ENCODE results near the gene MYO1B.

Gene MYO1B

DNA sequence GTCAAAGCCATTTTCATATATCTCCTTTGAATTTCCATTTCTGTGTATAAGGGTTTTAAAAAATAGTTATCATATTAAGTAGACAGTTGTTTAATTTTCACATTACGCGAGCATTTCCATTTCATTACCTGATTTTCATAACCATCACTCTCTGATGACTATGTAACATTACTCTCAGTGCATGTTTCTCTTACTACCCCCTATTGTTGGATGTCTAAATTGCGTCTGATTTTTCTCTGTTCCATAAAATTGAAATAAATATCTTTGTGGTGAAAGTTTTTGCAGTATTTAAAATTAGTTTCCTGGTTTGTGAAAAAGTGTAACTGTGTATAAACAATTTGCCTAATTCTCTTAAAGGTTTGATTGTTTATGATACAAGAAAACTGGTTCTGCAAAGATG is 123.8 kb downstream of the MYO1B start:
- no peak for DNase-seq

DNA sequence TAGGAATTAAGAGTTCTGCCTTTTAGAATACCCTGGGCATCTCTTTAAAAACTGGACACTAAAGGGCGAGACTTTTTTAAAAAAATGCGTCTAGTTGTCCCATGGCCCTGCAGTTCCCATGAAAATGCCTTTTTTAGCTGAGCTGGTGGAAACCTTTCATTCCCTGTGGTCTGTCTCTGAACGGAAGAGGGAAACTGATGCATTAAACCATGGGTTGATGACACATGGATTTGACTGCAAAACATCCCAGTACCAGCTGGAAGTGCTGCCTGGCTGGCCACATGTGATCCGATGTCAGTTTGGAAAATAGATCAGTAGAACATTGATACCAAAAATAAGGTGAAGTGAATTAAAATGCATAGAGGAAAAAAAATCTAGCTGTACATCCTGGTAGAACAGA is 129.2 kb downstream of the MYO1B start:
- DNase-seq = no peak

DNA sequence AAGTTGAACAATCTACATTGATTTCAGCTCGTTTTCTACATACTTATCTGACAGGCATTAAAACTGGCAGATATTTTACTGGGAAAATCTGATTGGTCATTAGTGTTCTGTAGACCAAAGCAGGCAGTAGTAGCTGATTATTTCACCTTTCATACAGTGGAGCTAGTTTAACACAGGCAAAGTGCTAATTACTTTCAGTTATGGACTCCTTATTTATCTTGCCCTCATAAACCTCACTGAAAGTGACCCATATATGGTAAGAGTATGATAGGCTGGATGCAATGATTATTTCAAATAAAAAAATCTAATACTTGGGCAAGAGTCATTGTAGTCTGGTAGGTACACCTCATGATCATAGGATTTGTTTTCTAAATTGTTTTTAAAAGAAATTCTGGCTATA is 129.7 kb downstream of the MYO1B start:
- no peak for DNase-seq

DNA sequence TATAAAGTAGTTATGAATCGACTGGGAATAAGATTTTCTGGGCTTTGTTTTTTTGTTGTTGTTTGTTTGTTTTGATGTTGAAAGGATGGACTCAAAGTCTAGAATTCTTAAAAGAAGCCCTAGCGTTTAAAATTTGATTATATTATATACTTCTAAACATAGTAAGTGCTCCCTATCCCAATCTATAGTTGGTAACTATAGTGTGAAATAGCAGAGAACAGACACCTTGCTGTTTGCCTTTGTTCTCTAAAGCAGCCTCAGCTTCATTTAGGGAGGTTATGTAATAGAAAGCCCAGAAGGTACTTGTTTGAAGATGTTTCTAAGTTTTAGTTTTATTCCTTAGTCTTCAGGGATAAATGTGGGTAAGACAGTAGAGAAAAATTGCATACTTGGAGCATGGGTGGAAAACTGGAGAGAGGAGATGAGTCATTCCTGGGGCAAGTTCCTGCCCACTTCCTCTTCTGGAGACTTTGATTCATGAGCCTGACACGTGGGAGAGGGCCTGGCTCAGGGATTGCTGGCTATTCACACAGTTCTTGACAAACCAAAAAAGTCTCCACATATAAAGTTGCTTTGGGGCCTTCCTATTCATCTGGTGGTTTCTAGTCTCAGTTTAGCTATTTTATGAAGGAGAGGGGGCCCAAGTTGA is 131.9 kb downstream of the MYO1B start:
- peak; percentile 61 for DNase-seq

DNA sequence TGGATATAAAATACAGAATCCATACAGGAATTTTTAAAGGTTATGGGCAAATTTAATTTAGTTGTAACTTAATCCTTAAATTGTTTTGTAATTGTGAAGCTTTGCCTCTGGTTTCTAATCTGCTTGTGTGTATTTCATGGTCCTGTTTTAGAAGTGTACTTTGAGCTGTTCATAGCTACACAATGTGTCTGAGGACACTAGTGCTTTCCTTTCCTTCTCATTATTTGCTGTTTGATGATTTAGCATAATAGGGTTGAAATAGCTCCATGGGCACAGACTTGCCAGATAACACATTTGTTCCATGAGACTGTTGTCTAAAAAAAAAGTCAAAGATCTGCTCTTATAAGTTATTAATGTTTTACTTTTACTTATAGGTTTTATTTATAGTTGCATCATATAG is 134.2 kb downstream of the MYO1B start:
- no peak for DNase-seq

DNA sequence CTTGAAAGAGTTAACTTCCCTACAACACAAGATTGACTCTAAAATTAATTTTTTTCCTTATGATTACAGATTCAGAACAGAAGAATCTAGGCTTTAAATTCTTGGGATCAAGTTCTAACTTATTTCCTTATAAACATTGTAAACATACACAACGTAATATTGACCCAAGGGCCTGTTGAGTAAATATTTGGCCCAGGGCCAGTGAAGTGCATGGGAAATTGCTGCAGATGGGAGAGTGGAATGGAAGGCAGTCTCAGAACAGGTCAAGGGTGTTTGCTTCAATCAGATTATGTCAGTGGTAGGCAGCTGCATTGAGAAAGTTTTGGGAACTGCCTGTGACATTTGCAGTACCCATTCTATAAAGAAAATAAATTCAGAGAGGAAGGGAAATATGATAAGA is 137.6 kb downstream of the MYO1B start:
- DNase-seq = no peak

DNA sequence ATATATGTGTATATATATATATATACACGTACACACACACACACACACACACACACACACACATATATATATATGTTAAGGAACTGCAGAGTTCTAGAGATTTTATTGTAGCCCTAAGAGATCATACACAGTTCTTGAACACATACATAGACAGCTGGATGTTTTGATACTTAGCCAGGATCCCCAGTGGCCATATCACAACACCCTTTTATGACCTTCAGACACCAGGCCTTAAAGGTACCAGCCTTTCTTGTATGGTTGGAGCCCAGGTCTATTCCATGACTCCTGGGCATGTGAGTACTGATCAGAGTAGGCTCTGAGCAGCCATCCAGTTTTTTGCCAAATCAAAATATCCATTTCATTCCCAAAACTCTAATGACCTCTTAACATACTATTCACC is 138.3 kb downstream of the MYO1B start:
- DNase-seq = no peak

DNA sequence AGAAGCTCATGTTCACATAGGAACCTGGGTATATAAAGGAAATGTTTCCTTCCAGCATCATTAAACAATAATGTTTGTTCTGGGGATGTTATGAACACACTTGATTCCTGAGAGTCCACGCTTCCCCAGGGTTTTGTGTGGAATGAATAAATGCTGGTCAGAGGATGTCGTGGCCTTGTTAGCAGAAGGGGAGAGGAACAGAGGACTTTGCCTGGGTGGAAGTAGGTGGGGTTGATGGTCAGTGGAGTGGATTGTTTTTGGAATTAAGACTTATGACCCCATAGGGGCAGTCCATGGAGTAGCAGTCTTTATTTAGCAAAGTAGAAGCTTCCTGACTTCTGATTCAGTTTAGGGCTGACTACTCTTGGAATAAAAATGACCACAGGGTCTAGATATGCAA is 139.6 kb downstream of the MYO1B start:
- no peak for DNase-seq

DNA sequence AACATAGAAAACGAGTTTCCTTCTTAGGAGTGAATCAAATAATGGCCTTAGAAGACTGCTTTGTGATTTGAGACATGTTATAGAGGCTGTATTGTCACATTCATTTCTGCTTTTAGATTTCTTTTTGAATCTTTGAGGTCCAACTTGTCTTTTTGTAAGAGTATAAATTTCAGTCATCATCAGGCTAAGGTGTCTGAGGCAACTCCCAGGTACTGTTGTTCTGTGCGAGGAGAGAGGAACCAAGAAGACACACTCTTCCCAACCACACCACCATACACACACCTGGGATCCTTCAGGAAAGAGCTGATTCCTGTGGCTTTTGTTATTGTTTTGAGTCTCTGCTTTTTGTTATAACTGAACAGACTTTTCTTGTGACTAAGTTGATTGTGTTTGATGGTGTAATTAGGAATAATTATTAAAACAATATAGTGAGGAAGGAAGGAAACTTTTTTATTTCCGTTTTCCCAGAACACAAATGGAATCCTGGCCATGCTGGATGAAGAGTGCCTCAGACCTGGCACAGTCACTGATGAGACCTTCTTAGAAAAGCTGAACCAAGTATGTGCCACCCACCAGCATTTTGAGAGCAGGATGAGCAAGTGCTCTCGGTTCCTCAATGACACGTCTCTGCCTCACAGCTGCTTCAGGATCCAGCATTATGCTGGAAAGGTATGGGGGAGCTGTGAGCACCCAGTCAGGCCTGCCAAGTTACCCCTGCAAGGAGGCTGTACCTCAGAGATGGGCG is 140.4 kb downstream of the MYO1B start:
- no peak for DNase-seq

DNA sequence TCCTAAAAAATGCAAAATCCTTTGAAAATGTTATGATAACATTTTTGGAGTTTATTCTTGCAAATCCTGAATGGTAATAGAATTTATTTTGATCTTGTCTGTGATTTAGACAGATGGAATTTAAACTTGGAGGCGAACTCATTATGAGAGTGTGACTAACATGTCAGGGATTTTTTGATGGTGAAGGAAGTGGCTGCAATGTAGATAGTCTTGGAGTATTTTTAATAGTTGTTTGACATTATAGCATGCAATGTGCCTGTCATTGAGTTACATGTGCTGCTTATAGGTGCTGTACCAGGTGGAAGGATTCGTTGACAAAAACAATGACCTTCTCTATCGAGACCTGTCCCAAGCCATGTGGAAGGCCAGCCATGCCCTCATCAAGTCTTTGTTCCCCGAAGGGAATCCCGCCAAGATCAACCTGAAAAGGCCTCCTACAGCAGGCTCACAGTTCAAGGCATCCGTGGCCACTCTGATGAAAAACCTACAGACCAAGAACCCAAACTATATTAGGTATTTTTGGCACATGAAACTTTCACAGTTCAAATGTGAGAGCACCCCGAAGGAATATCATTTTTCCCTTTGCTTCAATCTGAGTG is 141.8 kb downstream of the MYO1B start:
- DNase-seq = no peak

DNA sequence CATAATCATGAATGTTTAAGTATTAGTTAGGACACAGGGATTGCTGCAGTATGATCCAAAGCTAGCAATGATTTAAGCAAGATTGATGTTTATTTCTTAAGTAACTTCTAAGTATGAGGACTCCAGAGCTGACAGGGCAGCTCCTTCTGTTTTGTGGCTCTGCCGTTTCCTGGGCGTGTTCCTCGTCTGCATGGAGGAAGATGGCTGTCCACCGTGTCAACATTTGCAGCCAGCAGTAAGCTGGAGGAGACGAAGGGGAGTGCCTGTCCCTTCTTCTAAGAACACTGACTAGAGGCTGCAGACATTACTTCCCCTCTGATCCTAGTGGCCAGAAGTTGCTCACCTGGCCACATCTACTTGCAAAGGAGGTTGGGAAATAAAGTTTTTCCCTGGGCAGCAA is 144.1 kb downstream of the MYO1B start:
- no peak for DNase-seq

DNA sequence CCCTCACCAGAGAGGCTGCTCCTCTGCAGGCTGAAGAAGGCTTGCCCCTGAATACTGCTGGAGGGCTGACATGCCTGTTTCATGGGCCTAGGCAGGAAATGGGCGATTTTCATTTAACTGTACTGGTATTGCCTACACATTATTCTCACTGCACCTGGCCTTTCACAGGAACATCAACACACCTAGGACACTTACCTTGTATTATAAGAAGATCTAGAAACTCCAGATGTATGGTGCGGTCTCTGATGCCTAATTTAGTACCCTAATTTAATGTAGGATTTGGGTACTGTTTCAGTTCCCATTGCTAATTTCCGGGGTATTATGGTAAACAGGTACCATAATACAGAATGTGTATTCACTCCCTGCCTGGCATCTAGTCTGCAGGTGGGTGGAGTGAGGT is 146.0 kb downstream of the MYO1B start:
- no peak for DNase-seq

DNA sequence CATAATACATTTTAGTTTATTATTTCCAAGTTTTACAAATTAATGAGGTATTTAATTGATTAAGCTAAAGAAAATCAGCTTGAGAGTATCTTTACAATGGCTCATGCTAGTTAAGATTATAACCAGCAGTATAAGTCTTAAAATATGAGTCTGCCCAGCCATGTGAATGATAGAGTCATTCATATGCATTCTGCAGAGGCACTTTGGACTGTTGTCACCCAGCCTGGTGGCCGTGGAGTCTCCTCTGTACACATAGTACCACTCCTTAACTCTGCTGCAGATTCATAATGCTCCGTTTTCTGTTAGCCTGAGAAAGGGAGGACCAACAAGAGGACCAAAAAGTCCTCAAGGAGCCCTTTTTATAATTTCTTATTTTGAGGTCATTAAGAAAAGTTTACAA is 148.8 kb downstream of the MYO1B start:
- DNase-seq = no peak

DNA sequence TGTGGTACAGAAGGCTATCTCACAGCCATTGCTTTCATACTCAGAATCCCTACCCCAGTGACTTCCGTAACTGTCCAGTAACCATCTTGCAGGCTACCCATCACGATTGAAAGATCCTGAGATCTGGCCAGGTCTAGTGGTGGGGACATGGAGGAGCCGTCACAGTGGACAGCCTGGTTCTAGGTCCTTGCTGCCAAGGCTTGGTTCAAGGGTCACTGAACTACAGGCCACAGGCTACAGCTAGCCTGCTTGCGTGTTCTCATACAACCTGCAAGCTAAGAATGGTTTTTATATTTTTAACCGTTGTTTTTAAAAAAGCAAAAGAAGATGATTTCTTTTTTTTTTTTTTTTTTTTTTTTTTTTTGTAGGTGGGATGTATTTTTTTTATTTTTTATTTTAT is 151.6 kb downstream of the MYO1B start:
- no peak for DNase-seq

DNA sequence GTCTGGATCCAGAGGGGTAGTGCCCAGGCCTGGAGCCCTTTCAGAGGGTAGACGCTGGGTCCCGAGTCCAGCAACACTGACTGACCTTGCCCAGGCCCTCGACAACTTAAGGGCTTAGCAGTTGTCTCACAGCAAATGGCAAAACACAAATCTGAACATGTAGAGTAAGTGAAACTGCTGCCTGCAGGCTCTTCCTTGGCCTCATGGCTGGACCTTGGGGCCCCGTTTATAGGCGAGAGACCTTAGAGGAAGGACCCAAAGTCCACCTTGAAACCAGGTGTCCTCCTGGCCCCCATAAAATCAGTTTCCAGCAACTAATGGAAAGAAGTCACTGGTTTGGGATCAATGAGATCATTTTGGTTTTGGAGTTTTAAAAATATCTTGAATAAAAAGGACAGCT is 154.4 kb downstream of the MYO1B start:
- no peak for DNase-seq

DNA sequence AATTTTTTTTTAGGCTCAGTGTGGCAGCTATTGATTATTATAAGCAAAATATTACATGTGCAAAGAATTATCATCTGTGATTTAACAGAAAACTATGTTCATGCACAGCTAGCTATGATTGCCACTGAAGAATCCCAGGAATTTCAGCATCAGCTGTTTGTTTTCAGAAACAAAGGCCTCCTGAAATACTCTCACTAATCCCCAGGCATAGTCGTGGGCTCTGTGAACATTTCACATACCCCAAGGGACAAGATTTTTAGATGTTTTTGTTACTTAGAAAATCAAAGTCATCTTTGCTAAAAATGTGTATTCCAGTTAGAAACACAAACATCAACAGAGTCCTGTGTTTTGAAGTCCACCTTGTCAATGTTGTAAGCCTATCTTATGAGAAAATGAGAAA is 156.1 kb downstream of the MYO1B start:
- no peak for DNase-seq

DNA sequence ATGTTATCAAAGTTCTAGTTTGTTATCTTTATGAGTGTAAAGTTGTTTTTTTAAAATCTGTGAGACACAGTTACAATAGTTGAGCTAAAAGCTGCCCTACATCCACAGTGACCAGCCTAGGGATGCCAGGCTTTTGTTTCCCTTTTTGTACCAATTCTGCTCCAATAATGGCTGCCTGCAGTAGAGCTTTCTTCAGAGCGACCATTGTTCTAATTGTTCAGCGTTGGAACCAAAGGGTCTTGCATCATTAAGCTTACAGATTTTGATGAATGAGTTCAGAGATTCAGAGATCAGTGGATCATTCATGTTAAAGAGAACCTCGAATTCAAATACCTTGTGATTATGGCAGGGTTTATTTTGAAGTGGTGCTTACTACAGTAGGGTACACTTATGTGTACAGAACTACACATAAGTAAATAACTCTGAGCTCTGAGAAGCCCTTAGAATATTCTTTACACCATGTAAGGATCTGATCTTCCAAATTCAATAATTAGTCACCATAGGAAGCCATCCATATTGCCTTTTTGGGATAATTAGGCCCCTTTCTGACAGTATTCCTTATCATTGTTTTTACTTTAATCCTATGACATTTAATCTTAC is 157.9 kb downstream of the MYO1B start:
- no peak for DNase-seq

DNA sequence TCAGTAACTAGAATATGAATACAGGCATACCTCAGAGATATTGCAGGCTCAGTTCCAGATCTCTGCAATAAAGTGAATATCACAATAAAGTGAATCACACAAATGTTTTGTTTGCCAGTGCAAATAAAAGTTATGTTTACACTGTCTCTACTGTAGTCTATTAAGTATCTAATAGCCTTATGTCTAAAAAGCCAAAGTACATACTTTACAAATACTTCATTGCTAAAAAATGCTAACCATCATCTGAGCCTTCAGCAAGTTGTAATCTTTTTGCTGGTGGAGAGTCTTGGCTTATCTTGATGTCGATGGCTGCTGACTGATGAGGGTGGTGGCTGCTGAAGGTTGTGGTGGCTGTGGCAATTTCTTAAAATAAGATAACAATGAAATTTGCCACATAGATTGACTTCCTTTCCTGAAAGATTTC is 159.4 kb downstream of the MYO1B start:
- no peak for DNase-seq

DNA sequence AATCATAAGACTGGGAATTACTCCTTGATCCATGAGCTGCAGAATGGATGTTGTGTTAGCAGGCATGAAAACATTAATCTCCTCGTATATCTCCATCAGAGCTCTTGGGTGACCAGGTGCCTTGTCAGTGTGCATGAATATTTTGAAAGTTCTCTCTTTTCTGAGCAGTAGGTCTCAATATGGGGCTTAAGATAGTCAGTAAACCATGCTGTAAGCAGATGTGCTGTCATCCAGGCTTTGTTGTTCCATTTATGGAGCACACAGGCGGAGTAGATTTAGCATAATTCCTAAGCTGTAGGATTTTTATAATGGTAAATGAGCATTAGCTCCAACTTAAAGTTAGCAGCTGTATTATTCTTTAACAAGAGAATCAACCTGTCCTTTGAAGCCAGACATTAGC is 160.3 kb downstream of the MYO1B start:
- DNase-seq = no peak

DNA sequence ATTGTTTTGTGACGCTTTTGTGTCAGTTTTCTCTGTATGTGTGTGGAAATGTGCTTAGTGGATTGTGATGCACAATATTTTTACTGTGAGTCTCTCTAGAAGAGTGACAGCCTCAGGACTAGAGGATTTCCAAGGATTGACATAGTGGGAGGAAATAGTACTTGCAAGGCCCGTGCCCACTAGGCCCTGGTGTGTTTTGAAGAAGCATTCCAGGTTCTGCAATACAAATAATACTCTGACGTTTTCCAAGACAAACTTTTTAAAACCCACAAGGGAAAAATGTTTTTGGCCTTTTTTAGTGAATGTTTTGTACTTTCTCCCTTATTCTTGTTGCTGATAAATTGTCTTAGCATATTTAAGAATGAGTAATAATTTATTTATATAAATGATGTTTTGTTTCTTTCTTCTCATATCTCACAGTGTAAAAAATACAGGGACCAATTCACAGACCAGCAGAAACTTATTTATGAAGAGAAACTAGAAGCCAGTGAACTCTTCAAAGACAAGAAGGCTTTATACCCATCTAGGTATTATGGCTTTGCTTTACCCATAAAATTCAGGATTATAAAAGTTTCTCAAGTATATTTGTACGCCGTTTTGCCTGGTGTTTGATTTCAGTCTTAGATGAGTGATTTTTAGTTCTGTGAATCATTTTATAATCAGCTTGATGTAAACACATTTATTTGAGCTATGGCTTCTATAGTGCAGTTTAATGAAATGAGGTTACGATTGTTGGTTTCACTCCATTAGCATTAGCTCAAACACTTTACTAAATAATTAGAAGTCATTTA is 165.6 kb downstream of the MYO1B start:
- no peak for DNase-seq

DNA sequence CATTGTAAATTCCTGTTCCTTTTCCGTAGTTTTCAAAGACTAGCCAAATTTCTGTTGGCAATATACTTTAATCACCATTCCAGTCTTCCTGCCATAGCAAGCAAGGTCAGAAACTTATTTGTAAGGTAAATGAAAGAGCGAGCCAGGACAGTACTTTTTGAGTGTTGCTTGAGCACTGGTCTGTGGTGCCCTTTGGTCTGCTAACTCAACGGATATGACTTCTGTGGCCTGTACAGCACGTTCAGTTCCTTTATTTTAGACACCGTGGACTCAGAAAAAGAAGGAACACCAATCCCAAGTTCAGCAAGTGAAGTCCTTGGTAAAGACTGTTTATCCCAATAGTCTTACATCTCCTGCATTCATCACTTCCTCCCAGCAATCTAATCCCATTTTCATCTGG is 166.3 kb downstream of the MYO1B start:
- DNase-seq = no peak

DNA sequence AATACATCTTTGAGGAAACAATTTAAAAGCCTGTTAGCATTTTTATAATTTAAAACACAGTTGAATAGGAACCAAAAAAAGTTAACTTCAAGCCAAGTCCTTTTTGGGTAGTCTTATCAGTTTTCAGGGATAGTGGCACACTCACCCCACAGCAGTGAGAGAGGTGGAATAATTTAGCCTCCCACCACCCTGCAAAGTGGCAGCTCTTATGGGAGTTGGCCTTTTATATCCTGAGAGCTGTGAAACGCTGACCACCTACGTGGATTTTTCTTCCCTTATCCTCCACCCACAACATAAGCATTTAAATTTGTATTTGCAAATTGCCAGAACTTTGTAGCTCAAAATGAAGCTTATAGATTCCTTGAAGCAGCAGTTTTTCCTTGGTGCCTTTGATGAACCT is 167.1 kb downstream of the MYO1B start:
- no peak for DNase-seq

DNA sequence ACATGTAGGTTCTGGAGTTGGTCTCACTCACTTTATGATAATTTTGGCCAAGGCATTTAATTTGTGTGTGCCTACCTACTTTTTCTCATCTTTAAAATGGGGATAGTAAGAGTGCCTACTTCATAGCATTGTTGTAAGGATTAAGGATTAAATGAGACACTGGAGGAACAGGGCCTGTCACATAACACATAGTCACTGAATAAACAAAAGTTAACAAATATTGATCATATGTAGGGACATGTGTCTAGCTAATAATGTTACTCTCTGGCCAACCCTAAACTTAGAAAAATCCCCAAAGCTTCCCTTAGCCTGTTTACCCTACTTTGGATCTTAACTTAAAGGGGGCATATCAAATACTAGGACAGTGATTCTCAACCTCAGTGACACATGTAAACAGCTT is 169.9 kb downstream of the MYO1B start:
- DNase-seq = no peak

All from right forelimb (tissue), 1 donor.